Fibroblast of skin of abdomen (primary cell): Measurements from ENCODE around the gene ANKRD44.

Experiments
- DNase-seq: peaks from one replicate; pipeline ENCODE4 v3.0.0-alpha.2; 2013

The ANKRD44 gene

GRCh38 chr2:196944570-196944969, 366.0 kb downstream of the ANKRD44 start:
- no peak for DNase-seq

GRCh38 chr2:196941398-196942078, 369.0 kb downstream of the ANKRD44 start:
- DNase-seq: no peak

GRCh38 chr2:196939371-196939770, 371.2 kb downstream of the ANKRD44 start:
- DNase-seq: peak; percentile 74
